ENCODE data around the gene RINL.

DNA sequence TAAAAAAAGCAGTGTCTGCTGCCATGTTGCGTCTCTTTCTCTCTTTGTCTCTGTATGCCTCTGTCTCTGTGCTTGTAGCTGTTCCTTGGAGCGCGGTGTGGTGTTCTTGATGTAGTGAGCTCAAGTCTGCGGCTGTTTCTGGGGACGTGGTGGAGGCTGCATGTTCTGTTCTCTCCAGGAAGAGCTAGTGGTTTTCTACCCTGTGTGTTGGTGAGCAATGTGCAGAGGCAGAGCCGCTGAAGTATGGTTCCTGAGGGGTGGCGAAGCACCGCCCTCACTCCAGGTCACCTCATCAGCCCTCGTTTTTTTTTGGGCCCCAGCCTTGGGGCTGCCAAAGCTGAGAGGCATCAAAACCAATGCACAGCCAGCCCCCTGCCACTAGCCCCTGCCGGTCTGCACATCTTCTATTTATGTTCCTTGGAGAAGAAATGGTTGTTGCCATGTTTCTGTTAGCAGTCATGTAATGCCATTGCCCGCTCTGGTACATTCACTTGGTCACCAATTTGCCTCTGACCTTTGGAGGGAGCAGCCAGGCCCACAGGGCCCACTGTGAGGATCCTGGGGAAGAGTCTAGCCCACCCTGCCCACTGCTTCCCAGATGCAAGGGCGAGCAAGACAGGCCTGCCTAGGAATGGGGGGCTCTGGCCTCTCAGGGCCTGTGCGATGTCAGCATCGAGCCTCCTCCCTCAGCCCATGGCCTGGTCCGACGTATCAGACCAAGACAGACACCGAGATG, 35.5 kb downstream of the RINL start:
- TF ChIP-seq, protein P1, sequence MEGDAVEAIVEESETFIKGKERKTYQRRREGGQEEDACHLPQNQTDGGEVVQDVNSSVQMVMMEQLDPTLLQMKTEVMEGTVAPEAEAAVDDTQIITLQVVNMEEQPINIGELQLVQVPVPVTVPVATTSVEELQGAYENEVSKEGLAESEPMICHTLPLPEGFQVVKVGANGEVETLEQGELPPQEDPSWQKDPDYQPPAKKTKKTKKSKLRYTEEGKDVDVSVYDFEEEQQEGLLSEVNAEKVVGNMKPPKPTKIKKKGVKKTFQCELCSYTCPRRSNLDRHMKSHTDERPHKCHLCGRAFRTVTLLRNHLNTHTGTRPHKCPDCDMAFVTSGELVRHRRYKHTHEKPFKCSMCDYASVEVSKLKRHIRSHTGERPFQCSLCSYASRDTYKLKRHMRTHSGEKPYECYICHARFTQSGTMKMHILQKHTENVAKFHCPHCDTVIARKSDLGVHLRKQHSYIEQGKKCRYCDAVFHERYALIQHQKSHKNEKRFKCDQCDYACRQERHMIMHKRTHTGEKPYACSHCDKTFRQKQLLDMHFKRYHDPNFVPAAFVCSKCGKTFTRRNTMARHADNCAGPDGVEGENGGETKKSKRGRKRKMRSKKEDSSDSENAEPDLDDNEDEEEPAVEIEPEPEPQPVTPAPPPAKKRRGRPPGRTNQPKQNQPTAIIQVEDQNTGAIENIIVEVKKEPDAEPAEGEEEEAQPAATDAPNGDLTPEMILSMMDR (IDR thresholded peaks at IDR 0.05; ENCODE audit: borderline replicate concordance, extremely low read depth, low read length, poor library complexity, severe bottlenecking): no peak
- no peak for TF ChIP-seq EZH2 (IDR thresholded peaks at IDR 0.05; ENCODE audit: borderline replicate concordance, low read depth, low read length, severe bottlenecking)

All from DND-41 (cell line).